ENCODE data around the gene RAB40C. TPM values are rescaled to one million over a fixed set of nuclear protein-coding genes. Genes with fewer than 3 reads are reported as not detected.

Gene RAB40C
- total RNA-seq, 2 donors from 2014 or later, result 11.1 to 13.5 TPM

DNA sequence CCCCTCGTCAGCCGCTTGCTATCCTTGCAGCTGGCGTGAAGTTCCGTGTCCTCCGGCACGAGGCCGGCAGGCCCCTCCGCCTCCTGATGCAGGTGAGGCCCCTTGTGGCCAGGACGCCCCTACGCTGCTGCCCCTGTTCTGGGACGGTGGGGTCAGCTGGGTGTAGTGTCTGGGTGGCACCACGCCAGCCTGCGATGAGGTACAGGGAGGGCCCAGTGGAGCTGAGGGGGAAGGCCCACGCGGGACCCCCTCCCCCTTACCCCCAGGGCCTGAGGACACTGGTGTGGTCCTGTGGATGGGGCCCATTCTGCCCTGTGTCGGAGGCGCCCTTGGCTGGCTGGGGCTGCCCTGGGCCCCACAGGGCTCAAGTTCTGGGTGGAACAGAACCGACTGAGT, 7.7 kb upstream of the RAB40C start:
- no peaks in the 10 kb centered on the region for H3K36me3 ChIP-seq
- DNase-seq (ENCODE audit: low spot score), result no peak
- TF ChIP-seq, protein P1, sequence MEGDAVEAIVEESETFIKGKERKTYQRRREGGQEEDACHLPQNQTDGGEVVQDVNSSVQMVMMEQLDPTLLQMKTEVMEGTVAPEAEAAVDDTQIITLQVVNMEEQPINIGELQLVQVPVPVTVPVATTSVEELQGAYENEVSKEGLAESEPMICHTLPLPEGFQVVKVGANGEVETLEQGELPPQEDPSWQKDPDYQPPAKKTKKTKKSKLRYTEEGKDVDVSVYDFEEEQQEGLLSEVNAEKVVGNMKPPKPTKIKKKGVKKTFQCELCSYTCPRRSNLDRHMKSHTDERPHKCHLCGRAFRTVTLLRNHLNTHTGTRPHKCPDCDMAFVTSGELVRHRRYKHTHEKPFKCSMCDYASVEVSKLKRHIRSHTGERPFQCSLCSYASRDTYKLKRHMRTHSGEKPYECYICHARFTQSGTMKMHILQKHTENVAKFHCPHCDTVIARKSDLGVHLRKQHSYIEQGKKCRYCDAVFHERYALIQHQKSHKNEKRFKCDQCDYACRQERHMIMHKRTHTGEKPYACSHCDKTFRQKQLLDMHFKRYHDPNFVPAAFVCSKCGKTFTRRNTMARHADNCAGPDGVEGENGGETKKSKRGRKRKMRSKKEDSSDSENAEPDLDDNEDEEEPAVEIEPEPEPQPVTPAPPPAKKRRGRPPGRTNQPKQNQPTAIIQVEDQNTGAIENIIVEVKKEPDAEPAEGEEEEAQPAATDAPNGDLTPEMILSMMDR (IDR thresholded peaks at IDR 0.05), result no peak
- no peak overlapping the region for H3K27ac ChIP-seq
- peaks cover 0 to 28% of the 10 kb centered on the region in 2 donors for H3K4me1 ChIP-seq
- H3K9me3 ChIP-seq, result no peaks in the 10 kb centered on the region
- no peak overlapping the region for H3K4me3 ChIP-seq
- no peaks in the 10 kb centered on the region for H3K27me3 ChIP-seq

DNA sequence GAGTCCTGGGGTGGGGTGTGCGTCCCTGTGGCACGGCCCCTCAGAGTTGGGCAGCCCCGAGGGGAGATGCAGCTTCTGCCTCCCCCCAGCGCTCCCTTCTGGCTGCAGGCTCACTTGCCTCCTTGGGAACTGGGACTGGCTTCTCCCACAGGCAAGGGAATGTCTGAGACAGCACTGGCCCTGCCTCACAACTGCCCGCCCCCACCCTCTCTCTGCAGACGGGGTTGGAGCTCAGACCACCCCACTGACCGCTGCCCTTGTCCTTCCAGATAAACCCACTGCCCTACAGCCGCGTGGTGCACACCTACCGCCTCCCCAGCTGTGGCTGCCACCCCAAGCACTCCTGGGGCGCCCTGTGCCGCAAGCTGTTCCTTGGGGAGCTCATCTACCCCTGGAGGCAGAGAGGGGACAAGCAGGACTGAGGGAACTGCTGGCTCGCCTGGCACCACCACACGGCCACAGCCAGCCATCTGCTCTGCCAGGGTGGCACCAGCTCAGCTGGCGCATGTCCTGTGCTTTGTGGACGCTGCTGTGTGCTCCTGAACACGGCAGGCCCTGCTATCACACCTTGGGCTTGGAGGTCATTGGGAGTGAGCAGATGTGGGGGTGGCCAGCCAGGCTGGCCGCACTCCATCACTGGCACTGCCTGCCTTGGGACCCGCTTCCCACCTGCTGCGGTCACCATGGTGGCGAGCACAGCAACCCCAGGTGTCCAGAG, 7.1 kb upstream of the RAB40C start:
- Histone ChIP-seq H3K9me3 (no peaks in the 10 kb centered on the region), H3K27ac (no peak overlapping the region), H3K4me3 (no peak overlapping the region), H3K36me3 (no peaks in the 10 kb centered on the region), H3K4me1 (peaks cover 0 to 33% of the 10 kb centered on the region in 2 donors), H3K27me3 (no peaks in the 10 kb centered on the region)
- TF ChIP-seq, protein P1 (IDR thresholded peaks at IDR 0.05), result no peak
- DNase-seq (ENCODE audit: low spot score), result no peak

- Histone ChIP-seq H3K4me1 (peaks cover 0 to 40% of the 10 kb centered on the region in 2 donors), H3K27me3 (no peaks in the 10 kb centered on the region), H3K27ac (no peak overlapping the region), H3K4me3 (no peak overlapping the region), H3K9me3 (no peaks in the 10 kb centered on the region), H3K36me3 (no peaks in the 10 kb centered on the region)
- TF ChIP-seq, protein P1 (IDR thresholded peaks at IDR 0.05), result no peak
- no peak for DNase-seq (ENCODE audit: low spot score)
Observed at GRCh38 chr16:583470-583814, 6.4 kb upstream of the RAB40C start.

- H3K4me3 ChIP-seq, result no peak overlapping the region
- H3K4me1 ChIP-seq, result peaks cover 0 to 42% of the 10 kb centered on the region in 2 donors
- no peaks in the 10 kb centered on the region for H3K36me3 ChIP-seq
- no peaks in the 10 kb centered on the region for H3K9me3 ChIP-seq
- H3K27ac ChIP-seq, result no peak overlapping the region
- TF ChIP-seq, protein P1 (IDR thresholded peaks at IDR 0.05), result no peak
- H3K27me3 ChIP-seq, result no peaks in the 10 kb centered on the region
- DNase-seq (ENCODE audit: low spot score), result no peak
Observed at GRCh38 chr16:583815-584591, 5.9 kb upstream of the RAB40C start.

- no peak overlapping the region for H3K4me3 ChIP-seq
- H3K9me3 ChIP-seq, result no peaks in the 10 kb centered on the region
- peaks cover 0 to 42% of the 10 kb centered on the region in 2 donors for H3K4me1 ChIP-seq
- TF ChIP-seq, protein P1 (IDR thresholded peaks at IDR 0.05), result no peak
- no peak overlapping the region for H3K27ac ChIP-seq
- H3K27me3 ChIP-seq, result no peaks in the 10 kb centered on the region
- DNase-seq (ENCODE audit: low spot score), result no peak
- no peaks in the 10 kb centered on the region for H3K36me3 ChIP-seq
Observed at GRCh38 chr16:585351-585750, 4.5 kb upstream of the RAB40C start.
